Glutamatergic neuron (in vitro differentiated cells): ENCODE data around the gene STRBP. TPM values are rescaled to one million over a fixed set of nuclear protein-coding genes. Genes with fewer than 3 reads are reported as not detected.
"Not testable (repeated sequence)": the region's sequence is repeated elsewhere in the genome, so short reads cannot be mapped to it uniquely, and the experiment has no call there.

Source experiments
- DNase-seq: peaks from one replicate; pipeline ENCODE4 v3.0.0; 2022
- H3K27ac Mint-ChIP-seq: one replicate; pipeline ENCODE4 v1.8.0; 2020; ENCODE audit warnings: mild to moderate bottlenecking, mixed read lengths, inconsistent platforms; ENCODE audit not compliant: unreplicated experiment
- H3K27me3 Mint-ChIP-seq: one replicate; pipeline ENCODE4 v1.8.0; 2020; ENCODE audit warnings: mild to moderate bottlenecking, moderate library complexity, mixed read lengths, inconsistent platforms; ENCODE audit not compliant: unreplicated experiment
- H3K36me3 Mint-ChIP-seq: one replicate; pipeline ENCODE4 v1.8.0; 2020; ENCODE audit warnings: mild to moderate bottlenecking, mixed read lengths, inconsistent platforms; ENCODE audit not compliant: unreplicated experiment
- H3K4me1 Mint-ChIP-seq: one replicate; pipeline ENCODE4 v1.8.0; 2020; ENCODE audit warnings: mild to moderate bottlenecking, low read depth, mixed read lengths, inconsistent platforms; ENCODE audit not compliant: unreplicated experiment
- H3K4me3 Mint-ChIP-seq: one replicate; pipeline ENCODE4 v1.8.0; 2020; ENCODE audit warnings: mild to moderate bottlenecking, mixed read lengths, inconsistent platforms; ENCODE audit not compliant: unreplicated experiment
- H3K9me3 Mint-ChIP-seq: one replicate; pipeline ENCODE4 v1.8.0; 2020; ENCODE audit warnings: mild to moderate bottlenecking, moderate library complexity, mixed read lengths, inconsistent platforms; ENCODE audit not compliant: unreplicated experiment
- total RNA-seq: library from RNA; stranded (reverse); fragmentation: NEBNext Ultra II Directional; extraction: Animal tissue kit (Norgen Biotek cat#: 25700); gene quantifications from one replicate; pipeline ENCODE4 v1.2.1, GENCODE V29; 2021; ENCODE audit not compliant: unreplicated experiment
- TF ChIP-seq, protein P1 (sequence below): fragments of 200-600 bp; sonication (generic); IDR thresholded peaks from one replicate; pipeline ENCODE4 v1.5.0; 2021; ENCODE audit not compliant: partially characterized antibody, unreplicated experiment

STRBP gene
- total RNA-seq, 1 donor from 2014 or later: 111 TPM

GRCh38 chr9:123191680-123192079 is 76.7 kb downstream of the STRBP start:
- H3K9me3 Mint-ChIP-seq: no peaks in the 10 kb centered on the region
- no peaks in the 10 kb centered on the region for H3K27me3 Mint-ChIP-seq
- H3K4me1 Mint-ChIP-seq: no peaks in the 10 kb centered on the region
- H3K4me3 Mint-ChIP-seq: no peak overlapping the region
- TF ChIP-seq, protein P1, sequence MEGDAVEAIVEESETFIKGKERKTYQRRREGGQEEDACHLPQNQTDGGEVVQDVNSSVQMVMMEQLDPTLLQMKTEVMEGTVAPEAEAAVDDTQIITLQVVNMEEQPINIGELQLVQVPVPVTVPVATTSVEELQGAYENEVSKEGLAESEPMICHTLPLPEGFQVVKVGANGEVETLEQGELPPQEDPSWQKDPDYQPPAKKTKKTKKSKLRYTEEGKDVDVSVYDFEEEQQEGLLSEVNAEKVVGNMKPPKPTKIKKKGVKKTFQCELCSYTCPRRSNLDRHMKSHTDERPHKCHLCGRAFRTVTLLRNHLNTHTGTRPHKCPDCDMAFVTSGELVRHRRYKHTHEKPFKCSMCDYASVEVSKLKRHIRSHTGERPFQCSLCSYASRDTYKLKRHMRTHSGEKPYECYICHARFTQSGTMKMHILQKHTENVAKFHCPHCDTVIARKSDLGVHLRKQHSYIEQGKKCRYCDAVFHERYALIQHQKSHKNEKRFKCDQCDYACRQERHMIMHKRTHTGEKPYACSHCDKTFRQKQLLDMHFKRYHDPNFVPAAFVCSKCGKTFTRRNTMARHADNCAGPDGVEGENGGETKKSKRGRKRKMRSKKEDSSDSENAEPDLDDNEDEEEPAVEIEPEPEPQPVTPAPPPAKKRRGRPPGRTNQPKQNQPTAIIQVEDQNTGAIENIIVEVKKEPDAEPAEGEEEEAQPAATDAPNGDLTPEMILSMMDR: no peak
- DNase-seq: no peak
- H3K27ac Mint-ChIP-seq: no peak overlapping the region
- H3K36me3 Mint-ChIP-seq: no peaks in the 10 kb centered on the region

- H3K4me1 Mint-ChIP-seq: no peaks in the 10 kb centered on the region
- H3K4me3 Mint-ChIP-seq: no peak overlapping the region
- H3K9me3 Mint-ChIP-seq: no peaks in the 10 kb centered on the region
- H3K27ac Mint-ChIP-seq: no peak overlapping the region
- no peaks in the 10 kb centered on the region for H3K27me3 Mint-ChIP-seq
- TF ChIP-seq, protein P1: no peak
- no peaks in the 10 kb centered on the region for H3K36me3 Mint-ChIP-seq
- no peak for DNase-seq
Observed at GRCh38 chr9:123191260-123191659, 77.1 kb downstream of the STRBP start.

GRCh38 chr9:123187131-123187530 is 81.3 kb downstream of the STRBP start:
- DNase-seq: no peak
- TF ChIP-seq, protein P1: no peak
- H3K4me1 Mint-ChIP-seq: no peaks in the 10 kb centered on the region
- H3K27me3 Mint-ChIP-seq: no peaks in the 10 kb centered on the region
- no peak overlapping the region for H3K27ac Mint-ChIP-seq
- H3K9me3 Mint-ChIP-seq: no peaks in the 10 kb centered on the region
- no peak overlapping the region for H3K4me3 Mint-ChIP-seq
- no peaks in the 10 kb centered on the region for H3K36me3 Mint-ChIP-seq

- DNase-seq, H3K27me3 Mint-ChIP-seq, H3K36me3 Mint-ChIP-seq, H3K4me1 Mint-ChIP-seq, H3K9me3 Mint-ChIP-seq, H3K27ac Mint-ChIP-seq, H3K4me3 Mint-ChIP-seq: not testable (repeated sequence)
Observed at GRCh38 chr9:123186029-123186428, 82.4 kb downstream of the STRBP start.

DNA sequence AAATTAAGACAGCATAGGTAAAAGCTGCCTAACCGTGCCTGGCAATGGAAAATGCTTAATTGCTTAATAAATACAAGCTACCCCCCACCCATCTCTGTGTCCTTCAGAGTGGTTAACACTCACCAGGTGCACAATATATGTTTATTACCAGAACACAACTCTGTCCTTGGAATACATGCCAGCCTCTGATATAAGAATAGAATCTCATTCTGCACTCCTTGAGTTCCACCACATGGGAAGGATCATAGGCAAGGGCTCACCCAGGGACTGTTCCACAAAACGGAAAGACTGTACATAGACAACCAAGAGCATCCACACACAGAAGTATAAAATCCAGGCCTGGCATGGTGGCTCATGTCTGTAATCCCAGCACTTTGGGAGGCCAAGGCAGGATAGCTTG is 91.4 kb downstream of the STRBP start:
- no peaks in the 10 kb centered on the region for H3K36me3 Mint-ChIP-seq
- H3K4me3 Mint-ChIP-seq: no peak overlapping the region
- peaks cover 2% of the 10 kb centered on the region for H3K4me1 Mint-ChIP-seq
- no peak for DNase-seq
- H3K27ac Mint-ChIP-seq: no peak overlapping the region
- H3K27me3 Mint-ChIP-seq: no peaks in the 10 kb centered on the region
- no peaks in the 10 kb centered on the region for H3K9me3 Mint-ChIP-seq
- TF ChIP-seq, protein P1: no peak
